ENCODE data around the gene CD248.

GRCh38 chr11:66347425-66348276, 30.8 kb upstream of the CD248 start, which contains the start of gene B4GAT1:
- TF ChIP-seq POLR2AphosphoS5 (IDR thresholded peaks at IDR 0.05; ENCODE audit: low read depth, low read length) (peak; percentile 73), TAF1 (IDR thresholded peaks at IDR 0.05; ENCODE audit: borderline replicate concordance, insufficient read depth, low read length) (peak; percentile 35; the same call in 1 of the 2 replicates)

Data from PFSK-1 (cell line).